D721Med (cell line): ENCODE data around the gene SLC39A7.

ENCODE experiments used
- DNase-seq: peaks from one replicate; pipeline ENCODE4 v3.0.0; 2011; ENCODE audit warnings: low spot score; ENCODE audit not compliant: insufficient read length
- FAIRE-seq: peaks from 2 replicates; lab custom pipeline; 2011; peaks lifted over from hg19 to GRCh38; lab: Jason Lieb, UNC
- TF ChIP-seq, protein P1 (sequence below): IDR thresholded peaks from 2 replicates; pipeline ENCODE4 v1.5.1; 2012; ENCODE audit warnings: mild to moderate bottlenecking, control low read depth; ENCODE audit not compliant: insufficient read depth; ENCODE audit errors: missing control alignments

SLC39A7 gene

DNA sequence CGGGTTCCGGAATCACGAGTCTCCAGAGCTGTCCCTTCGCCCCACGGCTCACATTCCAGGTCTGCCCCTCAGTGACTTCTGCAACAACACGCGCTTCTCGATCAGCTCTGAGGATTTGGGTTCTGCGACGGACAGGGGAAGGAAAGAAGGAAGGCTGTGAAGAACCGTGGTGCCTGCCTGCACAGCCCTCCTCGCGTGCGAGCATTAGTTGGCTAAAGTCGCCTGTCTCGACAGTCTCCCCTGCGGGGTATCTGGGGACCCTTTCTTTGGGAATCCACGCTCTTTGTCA is 47.9 kb downstream of the SLC39A7 start:
- no peak for DNase-seq
- TF ChIP-seq, protein P1, sequence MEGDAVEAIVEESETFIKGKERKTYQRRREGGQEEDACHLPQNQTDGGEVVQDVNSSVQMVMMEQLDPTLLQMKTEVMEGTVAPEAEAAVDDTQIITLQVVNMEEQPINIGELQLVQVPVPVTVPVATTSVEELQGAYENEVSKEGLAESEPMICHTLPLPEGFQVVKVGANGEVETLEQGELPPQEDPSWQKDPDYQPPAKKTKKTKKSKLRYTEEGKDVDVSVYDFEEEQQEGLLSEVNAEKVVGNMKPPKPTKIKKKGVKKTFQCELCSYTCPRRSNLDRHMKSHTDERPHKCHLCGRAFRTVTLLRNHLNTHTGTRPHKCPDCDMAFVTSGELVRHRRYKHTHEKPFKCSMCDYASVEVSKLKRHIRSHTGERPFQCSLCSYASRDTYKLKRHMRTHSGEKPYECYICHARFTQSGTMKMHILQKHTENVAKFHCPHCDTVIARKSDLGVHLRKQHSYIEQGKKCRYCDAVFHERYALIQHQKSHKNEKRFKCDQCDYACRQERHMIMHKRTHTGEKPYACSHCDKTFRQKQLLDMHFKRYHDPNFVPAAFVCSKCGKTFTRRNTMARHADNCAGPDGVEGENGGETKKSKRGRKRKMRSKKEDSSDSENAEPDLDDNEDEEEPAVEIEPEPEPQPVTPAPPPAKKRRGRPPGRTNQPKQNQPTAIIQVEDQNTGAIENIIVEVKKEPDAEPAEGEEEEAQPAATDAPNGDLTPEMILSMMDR, result no peak
- FAIRE-seq, result no peak

DNA sequence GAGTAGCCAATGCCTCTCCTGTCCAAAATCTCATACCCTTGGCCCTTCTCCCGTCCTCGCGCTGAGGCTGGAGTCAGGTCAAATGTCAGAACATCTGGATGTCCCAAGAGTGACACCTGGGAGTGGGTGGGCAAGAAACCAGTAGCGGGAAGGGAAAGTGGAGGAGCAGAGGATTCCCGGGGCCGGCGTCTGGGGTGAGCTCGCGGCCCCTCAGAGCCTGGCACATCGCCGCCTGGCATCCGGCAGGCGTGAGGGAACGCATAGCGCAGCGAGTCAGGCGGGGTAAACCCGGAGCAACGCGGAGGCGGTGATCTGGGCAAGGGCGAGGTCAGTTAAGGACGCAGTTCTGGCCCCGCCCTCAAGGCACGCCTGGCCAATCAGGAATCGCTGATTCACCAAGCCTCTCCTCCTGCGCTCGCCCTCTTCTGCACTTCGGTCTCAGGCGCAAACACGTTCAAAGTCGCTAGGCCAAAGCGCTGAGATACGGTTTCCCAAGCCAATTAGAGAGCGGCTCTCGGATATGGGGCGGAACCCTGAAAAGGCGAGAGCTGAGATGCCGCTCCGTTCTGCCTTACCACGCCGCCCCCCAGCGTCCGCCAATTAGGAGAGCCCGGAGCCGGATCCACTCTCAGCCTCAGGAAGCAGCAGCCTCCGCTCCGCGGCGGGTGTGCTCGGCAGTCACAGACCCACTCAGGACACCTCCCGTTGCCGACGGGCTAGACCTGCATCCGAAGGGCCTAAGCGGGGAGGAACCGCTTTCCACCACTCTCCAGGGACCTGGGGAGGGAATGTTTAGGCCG is 48.5 kb downstream of the SLC39A7 start:
- peak; percentile 61 for DNase-seq
- TF ChIP-seq, protein P1, result peak; percentile 12
- peak; percentile 51 for FAIRE-seq

DNA sequence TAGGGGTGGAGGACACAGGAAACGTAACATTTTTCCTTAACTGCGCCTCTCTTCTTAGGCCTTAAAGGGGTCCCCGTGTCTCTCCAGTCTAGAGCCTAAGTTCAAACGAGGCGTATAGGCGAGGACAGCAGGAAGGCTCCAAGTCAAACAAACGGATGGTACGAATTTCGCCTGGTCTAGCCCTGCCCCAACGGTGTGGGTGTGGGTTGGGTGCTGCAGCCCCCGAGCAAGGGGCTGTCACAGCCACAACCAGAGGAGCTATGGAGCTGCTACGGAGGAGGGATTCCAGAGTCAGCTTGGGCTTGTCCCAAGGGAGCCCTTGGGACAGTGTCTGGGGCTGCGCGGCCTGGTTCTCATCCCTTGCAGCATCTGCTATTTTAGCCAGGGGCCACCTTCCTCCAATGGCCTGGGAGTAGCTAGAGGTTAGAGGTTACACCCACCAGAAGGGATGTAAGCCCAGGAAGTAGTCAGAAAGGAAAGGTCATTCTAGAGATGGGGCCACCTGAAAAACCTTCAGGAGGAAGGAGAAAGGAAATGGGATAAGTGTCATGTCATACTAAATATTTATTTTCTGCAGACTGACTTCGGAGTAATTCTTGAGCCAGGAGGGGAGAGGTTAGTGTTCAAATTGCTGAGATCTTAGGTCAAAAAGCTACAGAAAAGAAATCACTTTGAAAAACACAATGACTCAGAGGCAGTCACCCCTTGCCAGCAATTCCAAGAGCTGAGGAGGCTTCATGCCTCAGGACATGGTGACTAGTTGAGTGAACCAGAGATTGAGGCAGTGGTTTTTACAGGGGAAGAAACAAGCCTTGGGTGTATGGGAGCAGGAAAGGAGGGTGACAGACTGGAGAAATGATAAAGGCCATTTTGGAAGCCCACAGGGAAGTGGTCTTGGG is 49.3 kb downstream of the SLC39A7 start:
- no peak for DNase-seq
- TF ChIP-seq, protein P1, result no peak
- FAIRE-seq, result no peak

DNA sequence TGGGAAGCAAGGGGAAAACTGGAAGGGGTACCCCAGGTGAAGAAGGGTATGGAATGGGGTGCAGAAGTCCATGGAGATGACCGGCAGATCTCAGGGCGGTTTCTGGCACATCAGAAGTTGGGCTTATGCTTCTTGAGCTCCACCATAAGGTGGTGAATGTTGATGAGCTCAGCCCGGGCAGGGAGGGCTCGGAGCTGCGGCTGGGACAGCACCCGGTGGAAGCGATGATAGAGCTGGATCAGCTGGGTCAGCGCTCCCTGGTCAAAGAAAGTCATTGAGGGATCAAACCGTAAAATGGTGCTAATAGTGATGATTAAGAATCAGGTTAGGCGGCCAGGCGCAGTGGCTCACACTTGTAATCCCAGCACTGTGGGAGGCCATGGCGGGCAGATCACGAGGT is 50.1 kb downstream of the SLC39A7 start:
- TF ChIP-seq, protein P1, result no peak
- DNase-seq (no peak), FAIRE-seq (no peak)

DNA sequence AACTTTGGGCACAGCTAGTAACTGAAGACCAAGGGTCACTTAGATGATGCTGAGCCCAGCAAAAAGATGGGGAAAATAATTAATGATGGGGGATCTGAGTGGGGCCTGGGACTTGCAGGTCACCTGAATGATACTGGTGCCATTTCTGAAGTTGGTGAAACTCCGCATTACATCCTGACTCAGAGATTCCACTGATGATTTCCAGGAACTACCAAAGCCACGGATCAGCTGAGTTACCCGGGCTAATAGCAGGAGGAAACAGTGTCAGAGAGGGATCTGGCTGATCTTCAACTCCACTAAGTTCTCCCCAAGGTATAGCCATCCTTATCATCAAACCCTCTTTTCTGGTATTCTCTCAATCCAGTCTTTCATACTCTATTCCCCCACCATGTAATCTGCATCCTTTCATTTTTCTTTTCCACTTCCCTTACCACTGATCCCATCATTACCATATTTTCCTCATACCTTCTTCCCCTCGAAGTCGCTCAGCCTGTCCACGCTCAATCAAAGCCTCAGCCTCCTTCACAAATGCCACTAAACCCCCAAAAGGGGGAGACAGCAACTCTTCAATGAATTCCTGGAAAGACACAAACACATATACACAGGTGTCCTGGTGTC is 50.8 kb downstream of the SLC39A7 start:
- no peak for DNase-seq
- no peak for FAIRE-seq
- TF ChIP-seq, protein P1, result no peak

DNA sequence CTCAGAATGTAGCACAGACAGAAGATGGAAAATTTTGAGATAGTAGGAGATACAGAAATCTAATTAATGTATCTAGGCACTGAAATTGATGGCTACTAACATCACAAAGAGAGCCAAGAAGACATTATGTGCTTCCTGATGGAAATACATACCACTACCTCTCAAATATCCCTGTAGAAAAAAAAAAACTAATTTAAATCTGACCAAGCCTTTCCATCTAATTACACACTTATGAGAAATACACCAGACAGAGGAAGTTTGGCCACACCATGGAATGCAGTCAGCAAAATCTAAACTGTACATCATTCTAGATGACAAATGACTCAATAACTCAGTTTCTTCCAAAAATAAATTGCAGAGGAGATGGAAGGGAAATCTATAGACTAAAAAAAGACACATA is 52.1 kb downstream of the SLC39A7 start:
- no peak for DNase-seq
- TF ChIP-seq, protein P1, result no peak
- FAIRE-seq, result no peak
